Vein endothelial cell (primary cell): Measurements from ENCODE around the gene SKIC8. TPM values are rescaled to one million over a fixed set of nuclear protein-coding genes. Genes with fewer than 3 reads are reported as not detected.

Source experiments
- small RNA-seq: library from RNA; depleted of rRNA; stranded (forward); fragments of <200 nt; gene quantifications from one replicate; pipeline ENCODE3, GENCODE V24; 2012
- total RNA-seq: library from RNA; depleted of rRNA; stranded (reverse); fragments of >200 nt; gene quantifications from 2 replicates; pipeline ENCODE4 v1.2.3, GENCODE V29; 2012

The SKIC8 gene
- 58.1 and 63.0 TPM in 2 replicates for total RNA-seq

DNA sequence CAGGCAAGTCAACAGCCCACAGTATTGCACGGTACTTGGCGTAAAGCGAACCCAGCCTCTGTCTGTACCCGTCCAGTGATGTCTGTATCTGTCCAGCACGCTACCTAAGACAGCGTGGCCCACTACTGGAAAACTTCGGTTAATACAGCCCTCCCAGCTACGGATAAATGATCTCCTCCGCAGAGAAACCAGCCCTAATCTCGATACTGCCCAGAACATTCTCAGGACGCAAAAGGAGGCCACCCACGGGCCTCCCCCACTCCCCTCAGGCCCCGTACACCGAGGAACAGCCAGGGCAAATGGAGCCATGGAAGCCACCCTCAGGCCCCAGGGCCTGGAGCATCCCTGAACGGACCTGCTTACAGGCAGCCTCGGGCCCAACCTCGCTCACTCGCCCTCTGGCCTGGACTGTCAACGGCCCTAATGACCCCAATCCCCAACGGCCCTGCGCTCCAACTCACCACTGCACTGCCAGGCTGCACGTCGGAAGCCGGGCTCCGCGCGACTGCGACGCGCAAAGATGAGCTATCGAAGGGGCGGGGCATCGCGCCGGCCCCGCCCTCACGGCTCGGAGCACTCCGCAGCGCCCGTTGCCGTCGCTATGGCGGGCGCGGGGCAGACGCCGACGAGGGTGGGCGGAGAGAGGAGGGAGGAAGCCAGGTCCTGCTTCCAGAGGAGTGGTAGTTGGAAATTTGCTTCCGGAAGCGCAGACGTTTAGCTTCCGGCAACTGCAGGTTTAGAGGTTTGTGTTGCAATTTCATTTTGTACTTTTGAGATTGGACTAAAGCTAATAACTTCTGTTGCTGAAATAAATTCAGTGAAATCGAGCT, at the start of gene SKIC8:
Gene SKIC8 (minus strand): TSS at position 509 of the 830 bp plus-strand sequence. CDS start 3,923 bp downstream, outside the sequence.

DNA sequence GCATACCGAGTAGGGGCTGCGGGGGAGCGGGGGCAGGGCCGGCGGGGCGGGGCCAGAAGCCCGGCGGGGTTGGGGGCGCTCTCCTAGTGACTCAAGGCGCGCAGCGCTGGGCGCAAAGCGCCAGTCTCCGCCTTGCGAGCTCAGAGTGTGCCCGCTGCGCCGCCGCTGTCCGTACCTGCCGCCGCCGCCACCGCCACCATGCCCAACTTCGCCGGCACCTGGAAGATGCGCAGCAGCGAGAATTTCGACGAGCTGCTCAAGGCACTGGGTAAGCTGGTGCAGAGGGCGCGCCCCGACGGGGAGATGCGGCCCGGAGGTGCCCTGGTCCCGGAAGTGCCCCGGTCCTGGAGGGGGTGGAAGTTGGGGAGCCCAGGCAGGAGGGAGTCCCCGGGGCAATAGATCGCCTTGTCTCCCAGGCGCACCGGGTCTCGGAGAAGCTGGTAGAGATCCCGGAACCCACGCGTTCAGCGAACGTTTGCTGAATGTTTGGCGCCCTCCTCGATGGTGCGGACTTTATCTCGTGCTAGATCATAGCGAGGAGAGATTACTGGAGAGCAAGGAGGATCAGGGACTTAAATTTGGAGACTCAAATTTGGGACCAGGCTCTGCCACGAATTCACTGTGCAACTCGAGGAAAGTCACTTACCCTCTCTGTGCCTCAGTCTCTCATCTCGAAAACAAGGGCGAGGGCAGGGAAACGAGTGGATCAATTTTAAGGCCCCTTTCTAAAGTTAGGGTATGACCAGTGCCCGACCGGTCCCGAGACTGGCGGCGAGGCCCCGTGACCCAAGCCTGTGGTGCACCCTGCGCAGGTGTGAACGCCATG, 41.0 kb upstream of the SKIC8 start, which contains the start of gene CRABP1:
Gene CRABP1 (plus strand): TSS at position 123 of the 826 bp plus-strand sequence. CDS start 76 bp downstream, at position 199.

DNA sequence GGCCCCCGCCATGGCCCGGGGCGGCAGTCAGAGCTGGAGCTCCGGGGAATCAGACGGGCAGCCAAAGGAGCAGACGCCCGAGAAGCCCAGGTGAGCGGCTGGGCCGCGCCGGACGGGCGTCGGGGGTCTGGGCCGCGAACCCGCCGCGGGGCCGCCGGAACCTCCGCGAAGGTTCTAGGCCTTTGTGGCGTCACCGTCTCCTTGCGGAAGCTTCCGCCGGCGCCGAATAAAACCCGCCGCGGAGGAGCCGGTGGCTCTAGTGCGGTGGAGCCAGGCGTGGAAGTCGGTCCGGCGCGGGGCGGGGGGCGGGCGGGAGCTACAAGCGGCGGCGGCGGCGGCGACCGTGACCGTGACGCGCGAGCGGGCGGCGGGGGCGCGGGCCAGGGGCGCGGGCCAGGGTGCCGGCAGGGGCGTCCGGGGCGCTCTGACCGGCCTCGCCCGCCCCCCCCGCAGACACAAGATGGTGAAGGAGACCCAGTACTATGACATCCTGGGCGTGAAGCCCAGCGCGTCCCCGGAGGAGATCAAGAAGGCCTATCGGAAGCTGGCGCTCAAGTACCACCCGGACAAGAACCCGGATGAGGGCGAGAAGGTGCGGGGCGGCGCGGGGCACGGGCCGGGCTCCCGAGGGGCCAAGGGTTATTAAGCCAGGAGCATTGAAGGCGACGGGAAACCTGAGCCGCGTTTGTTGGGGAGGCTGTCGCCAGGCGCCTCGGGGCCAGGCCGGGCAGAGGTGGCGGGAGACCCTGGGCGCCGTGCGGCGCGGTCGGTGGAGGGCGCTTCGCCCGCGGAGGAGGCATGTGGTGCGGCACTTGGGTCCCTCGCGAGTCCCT, 34.9 kb downstream of the SKIC8 start, which contains the start of gene DNAJA4:
Gene DNAJA4 (plus strand): TSS at position 259 of the 833 bp plus-strand sequence. CDS start 202 bp downstream, at position 461.

DNA sequence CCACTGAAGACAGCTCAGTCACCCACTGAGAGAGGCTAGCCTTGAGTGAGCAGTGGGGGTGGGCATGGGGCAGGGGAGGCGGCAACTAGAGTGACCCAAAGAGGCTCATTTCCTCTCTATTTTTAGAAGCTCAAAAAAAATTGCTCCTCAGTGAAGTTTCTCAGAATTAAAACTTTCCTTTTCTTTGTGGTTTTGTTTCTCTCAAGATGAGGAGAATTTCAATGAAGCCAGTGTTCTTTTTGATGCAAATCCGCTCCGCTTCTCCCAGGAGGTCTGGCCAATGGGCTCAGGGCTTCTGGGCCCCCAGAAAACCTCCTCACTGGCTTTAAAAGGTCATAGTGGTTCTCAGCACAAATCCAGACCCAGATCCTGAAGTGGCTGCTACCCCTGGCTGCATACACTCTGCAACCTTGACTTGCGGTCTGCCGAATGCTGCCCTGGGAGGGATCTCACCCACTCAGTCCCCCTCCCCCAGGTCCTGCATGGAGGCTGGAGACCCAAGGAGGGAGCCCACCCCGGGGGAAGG, 64.8 kb downstream of the SKIC8 start, which contains the start of gene ACSBG1:
Gene ACSBG1 (minus strand): TSS at position 51 of the 526 bp plus-strand sequence. CDS start 64 bp downstream, outside the sequence.

Small RNAs within 50 kb of the gene (small RNA-seq; reads per million reads assigned to genes)
- not detected for gene AC090607.5

Other genes with a start within 250 kb of the SKIC8 start
- gene TBC1D2B, start 221.9 kb downstream of the SKIC8 start, total RNA-seq = 33.3 and 34.1 TPM in 2 replicates
- not detected in 2 replicates for gene SH2D7, start 207.0 kb downstream of the SKIC8 start, total RNA-seq
- 1.2 and 2.9 TPM in 2 replicates for gene CIB2, start 168.2 kb downstream of the SKIC8 start, total RNA-seq
- gene IDH3A, start 150.2 kb downstream of the SKIC8 start, total RNA-seq = 23.8 and 54.4 TPM in 2 replicates
- under 0.01 TPM in 1 of 2 replicates, not detected in the other for gene ACSBG1, start 65.0 kb downstream of the SKIC8 start, total RNA-seq
- 3.6 and 3.7 TPM in 2 replicates for gene DNAJA4, start 35.0 kb downstream of the SKIC8 start, total RNA-seq
- not detected in 2 replicates for gene CRABP1, start 40.7 kb upstream of the SKIC8 start, total RNA-seq
- gene IREB2, start 138.6 kb upstream of the SKIC8 start, total RNA-seq = 45.3 and 76.4 TPM in 2 replicates
- gene HYKK, start 208.0 kb upstream of the SKIC8 start, total RNA-seq = 1.8 and 3.6 TPM in 2 replicates
- gene PSMA4, start 240.8 kb upstream of the SKIC8 start, total RNA-seq = 260 and 339 TPM in 2 replicates